Tibial artery (tissue), 4 donors: Measurements from ENCODE around the gene CLPX.
A peak's percentile ranks its signal among the peaks of the same experiment; 100 is the strongest.
"Not testable (repeated sequence)": the region's sequence is repeated elsewhere in the genome, so short reads cannot be mapped to it uniquely, and the experiment has no call there.

ENCODE experiments used
- DNase-seq, 2 donors: peaks; one replicate each; pipeline ENCODE4 v3.0.0-alpha.2; 2019
- H3K27ac ChIP-seq, 2 donors: fragments of 200-600 bp; sonication (generic) in 1 of 2; 1 replicate in 1 of 2; 2 replicates in 1 of 2; pipeline ENCODE4 v1.5.1; 2018 to 2019; ENCODE audit warnings: mild to moderate bottlenecking in 1 of 2
- H3K27me3 ChIP-seq, 2 donors: fragments of 200-600 bp; sonication (generic) in 1 of 2; one replicate each; pipeline versions ENCODE4 v1.5.1 to v1.6.0; 2016 to 2019
- H3K36me3 ChIP-seq, 3 donors: fragments of 200-600 bp; sonication (generic) in 2 of 3; one replicate each; pipeline ENCODE4 v1.5.1; 2016 to 2019; ENCODE audit warnings: mild to moderate bottlenecking in 2 of 3
- H3K4me1 ChIP-seq, 4 donors: fragments of 200-600 bp; sonication (generic) in 2 of 4; 1 replicate in 3 of 4; 2 replicates in 1 of 4; pipeline ENCODE4 v1.5.1; 2016 to 2019
- H3K4me3 ChIP-seq, 2 donors: fragments of 200-600 bp; sonication (generic) in 1 of 2; 1 replicate in 1 of 2; 2 replicates in 1 of 2; pipeline ENCODE4 v1.5.1; 2018 to 2019; ENCODE audit warnings: mild to moderate bottlenecking in 2 of 2
- H3K9me3 ChIP-seq, 3 donors: fragments of 200-600 bp; sonication (generic) in 1 of 3; one replicate each; pipeline ENCODE4 v1.5.1; 2016 to 2019
- intact Hi-C: fragments of 100-400 bp; cut with DNase I; formaldehyde crosslinking; loops from one replicate; pipeline ENCODE4 v1.15.0; 2023; ENCODE audit warnings: low total_unique reads
- TF ChIP-seq, protein P1 (sequence below), 2 experiments: fragments of 200-600 bp in 1 of 2; fragments of 450-650 bp in 1 of 2; IDR thresholded peaks; one replicate each; pipeline ENCODE4 v1.5.1; 2017 to 2019; ENCODE audit warnings: antibody characterized with exemption in 2 of 2, mild to moderate bottlenecking in 1 of 2, moderate library complexity in 1 of 2

The CLPX gene

DNA sequence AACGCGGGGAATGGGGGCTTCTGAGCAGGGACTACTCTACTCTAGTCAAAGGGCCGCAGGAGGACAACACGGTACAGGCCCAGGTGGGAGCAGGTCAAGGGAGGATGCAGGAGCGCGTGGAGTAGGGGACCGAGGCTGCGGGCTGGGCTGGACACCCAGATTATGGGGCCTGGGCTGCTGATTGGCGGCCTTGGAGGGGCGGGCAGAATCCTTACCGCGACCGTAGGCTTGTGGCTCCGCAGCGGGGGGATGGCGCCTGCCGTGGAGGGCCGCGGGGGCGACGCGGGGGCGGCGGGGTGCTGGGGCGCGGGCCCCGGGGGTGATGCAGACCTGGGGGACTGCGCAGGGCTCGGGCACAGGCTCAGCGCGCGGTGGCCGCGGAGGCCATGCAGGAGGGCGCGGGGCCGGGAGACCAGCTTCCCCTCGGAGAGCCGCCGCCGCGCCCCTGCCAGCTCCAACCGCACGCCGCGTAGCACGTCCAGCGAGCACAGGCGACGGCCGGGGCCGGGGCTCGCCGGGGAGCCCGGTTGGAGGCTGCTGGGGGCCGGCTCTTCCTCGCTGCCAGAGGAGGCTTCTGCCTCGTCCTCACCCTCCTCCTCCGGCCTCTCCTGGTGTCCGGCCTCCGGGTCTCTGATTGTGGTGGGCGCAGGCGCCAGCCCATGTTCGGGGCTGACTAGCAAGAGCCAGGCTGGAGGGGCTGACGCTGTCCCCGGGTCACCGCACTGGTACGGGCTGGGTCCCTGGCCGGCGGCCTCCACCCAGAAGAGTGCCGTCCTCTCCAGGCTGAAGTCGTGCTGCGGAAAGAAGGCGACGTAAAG, 83.0 kb downstream of the CLPX start:
- Histone ChIP-seq H3K36me3 (peaks cover 33 to 71% (median 60%) of the 10 kb centered on the region in 3 donors), H3K4me3 (no peak overlapping the region), H3K27me3 (no peaks in the 10 kb centered on the region), H3K27ac (peak overlapping the region; percentile 29 to 53), H3K9me3 (no peaks in the 10 kb centered on the region), H3K4me1 (peaks cover 0 to 19% (median 8%) of the 10 kb centered on the region in 4 donors)
- intact Hi-C loops = loop anchor here (2.0 kb wide), 1 partner anchor 69 kb away; no protein-coding TSS in a partner anchor
- TF ChIP-seq, protein P1, sequence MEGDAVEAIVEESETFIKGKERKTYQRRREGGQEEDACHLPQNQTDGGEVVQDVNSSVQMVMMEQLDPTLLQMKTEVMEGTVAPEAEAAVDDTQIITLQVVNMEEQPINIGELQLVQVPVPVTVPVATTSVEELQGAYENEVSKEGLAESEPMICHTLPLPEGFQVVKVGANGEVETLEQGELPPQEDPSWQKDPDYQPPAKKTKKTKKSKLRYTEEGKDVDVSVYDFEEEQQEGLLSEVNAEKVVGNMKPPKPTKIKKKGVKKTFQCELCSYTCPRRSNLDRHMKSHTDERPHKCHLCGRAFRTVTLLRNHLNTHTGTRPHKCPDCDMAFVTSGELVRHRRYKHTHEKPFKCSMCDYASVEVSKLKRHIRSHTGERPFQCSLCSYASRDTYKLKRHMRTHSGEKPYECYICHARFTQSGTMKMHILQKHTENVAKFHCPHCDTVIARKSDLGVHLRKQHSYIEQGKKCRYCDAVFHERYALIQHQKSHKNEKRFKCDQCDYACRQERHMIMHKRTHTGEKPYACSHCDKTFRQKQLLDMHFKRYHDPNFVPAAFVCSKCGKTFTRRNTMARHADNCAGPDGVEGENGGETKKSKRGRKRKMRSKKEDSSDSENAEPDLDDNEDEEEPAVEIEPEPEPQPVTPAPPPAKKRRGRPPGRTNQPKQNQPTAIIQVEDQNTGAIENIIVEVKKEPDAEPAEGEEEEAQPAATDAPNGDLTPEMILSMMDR (IDR thresholded peaks at IDR 0.05) = no peak
- DNase-seq = peak in 1 of 2 donors; percentile 65

DNA sequence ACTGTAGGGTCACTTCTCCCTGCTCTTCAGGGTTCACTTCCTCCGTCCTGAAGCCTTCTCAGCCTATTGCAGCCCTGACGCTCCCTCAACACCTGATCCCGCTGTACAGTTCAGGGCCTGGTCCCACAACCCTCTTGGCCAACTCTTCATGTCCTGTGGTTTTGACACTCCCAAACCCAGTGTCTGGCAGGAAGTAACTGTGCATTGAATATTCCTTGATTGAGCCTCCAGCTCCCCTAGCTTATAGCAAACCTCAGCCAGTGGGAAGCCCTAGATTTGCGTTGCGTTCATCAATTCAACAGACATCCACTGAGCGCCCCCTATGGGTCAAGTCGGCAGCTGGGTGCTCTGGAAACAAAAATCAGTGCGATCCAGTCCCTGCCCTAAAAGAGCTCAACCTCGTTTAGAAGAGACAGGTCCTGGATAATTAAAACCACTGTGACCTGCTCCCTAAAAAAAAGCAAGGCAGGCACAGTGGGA, 83.7 kb downstream of the CLPX start:
- DNase-seq = peak; percentile 76 to 81
- Histone ChIP-seq H3K4me3 (no peak overlapping the region), H3K36me3 (peaks cover 33 to 75% (median 60%) of the 10 kb centered on the region in 3 donors), H3K9me3 (no peaks in the 10 kb centered on the region), H3K27me3 (no peaks in the 10 kb centered on the region), H3K4me1 (peaks cover 0 to 23% (median 9%) of the 10 kb centered on the region in 4 donors), H3K27ac (peak overlapping the region; percentile 29 to 53)
- intact Hi-C loops = no loop called here
- TF ChIP-seq, protein P1 (IDR thresholded peaks at IDR 0.05) = peak; percentile 78 to 87

DNA sequence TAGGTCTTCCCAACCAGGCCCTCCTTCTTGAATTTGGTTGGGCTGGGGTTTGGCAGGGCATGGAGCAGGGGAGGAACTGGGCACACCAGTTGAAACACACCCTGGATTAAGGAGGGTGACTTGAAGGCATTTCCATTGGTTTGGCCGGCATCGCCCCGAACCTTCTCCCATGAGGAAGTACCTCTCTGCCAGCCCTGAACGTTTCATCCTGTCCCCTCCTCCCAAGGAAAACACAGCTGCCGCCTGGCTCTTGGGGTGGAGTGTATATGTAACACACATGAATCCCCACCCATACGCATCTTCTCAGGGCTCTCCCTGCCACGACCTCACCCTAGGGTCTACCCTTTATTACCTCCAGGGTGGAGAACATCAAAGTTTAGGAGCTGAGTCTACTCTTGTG, 84.7 kb downstream of the CLPX start:
- Histone ChIP-seq H3K36me3 (peaks cover 25 to 66% (median 55%) of the 10 kb centered on the region in 3 donors), H3K9me3 (no peaks in the 10 kb centered on the region)

DNA sequence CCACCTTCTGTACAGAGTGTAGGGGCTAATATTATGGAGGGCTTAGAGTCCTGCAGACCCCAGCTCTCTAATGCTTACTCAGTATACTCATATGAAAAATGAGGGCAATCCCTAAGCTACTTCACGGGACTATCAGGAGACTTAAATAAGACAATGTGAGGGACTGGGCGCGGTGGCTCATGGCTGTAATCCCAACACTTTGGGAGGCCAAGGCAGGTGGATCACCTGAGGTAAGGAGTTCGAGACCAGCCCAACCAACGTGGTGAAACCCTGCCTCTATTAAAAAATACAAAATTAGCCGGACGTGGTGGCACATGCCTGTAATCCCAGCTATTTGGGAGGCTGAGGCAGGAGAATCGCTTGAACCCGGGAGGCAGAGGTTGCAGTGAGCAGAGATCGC, 85.3 kb downstream of the CLPX start:
- Histone ChIP-seq H3K27ac (peak overlapping the region in 1 of 2 donors; percentile 53), H3K4me1 (peaks cover 2 to 39% (median 24%) of the 10 kb centered on the region in 4 donors), H3K36me3 (peaks cover 18 to 59% (median 48%) of the 10 kb centered on the region in 3 donors)
- intact Hi-C loops, H3K9me3 ChIP-seq, H3K27me3 ChIP-seq, H3K4me3 ChIP-seq: not testable (repeated sequence)
- peak in 1 of 2 donors; percentile 19 for DNase-seq

More for the DNA sequence above, 84.7 kb downstream of the CLPX start:
- Histone ChIP-seq H3K4me3 (no peak overlapping the region), H3K4me1 (peaks cover 0 to 32% (median 17%) of the 10 kb centered on the region in 4 donors), H3K27me3 (no peaks in the 10 kb centered on the region), H3K27ac (peak overlapping the region in 1 of 2 donors; percentile 53)
- DNase-seq = peak in 1 of 2 donors; percentile 65
- TF ChIP-seq, protein P1 (IDR thresholded peaks at IDR 0.05) = no peak
- intact Hi-C loops = no loop called here

DNA sequence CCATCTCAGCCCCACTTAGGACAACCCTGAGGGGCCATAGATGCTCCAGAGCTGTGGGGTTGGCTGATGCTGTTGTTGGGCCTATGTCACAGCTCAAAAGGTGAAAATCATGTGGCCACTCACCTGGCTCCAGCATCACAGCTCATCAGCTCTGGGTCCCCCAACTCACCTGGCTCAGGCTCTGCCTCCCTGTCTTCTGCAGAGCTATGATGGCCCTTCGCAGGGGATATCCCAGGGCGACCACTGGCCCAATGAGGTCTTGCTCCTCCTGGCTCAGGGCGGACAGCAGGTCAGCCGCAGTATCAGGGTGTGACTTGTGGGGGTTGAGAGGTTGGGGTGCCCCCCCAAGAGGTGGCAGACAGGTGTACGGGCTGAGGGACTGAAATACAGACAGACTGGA, 85.8 kb downstream of the CLPX start:
- intact Hi-C loops = no loop called here
- H3K36me3 ChIP-seq = peaks cover 18 to 55% (median 44%) of the 10 kb centered on the region in 3 donors
- peaks cover 7 to 43% (median 28%) of the 10 kb centered on the region in 4 donors for H3K4me1 ChIP-seq
- H3K27me3 ChIP-seq = no peaks in the 10 kb centered on the region
- DNase-seq = peak in 1 of 2 donors; percentile 39
- no peaks in the 10 kb centered on the region for H3K9me3 ChIP-seq
- H3K4me3 ChIP-seq = no peak overlapping the region
- TF ChIP-seq, protein P1 (IDR thresholded peaks at IDR 0.05) = no peak
- peak overlapping the region in 1 of 2 donors; percentile 19 for H3K27ac ChIP-seq
